ENCODE measurements around the gene EXOC6B. TPM values are rescaled to one million over a fixed set of nuclear protein-coding genes. Genes with fewer than 3 reads are reported as not detected.

The EXOC6B gene
- total RNA-seq, 1 experiment from 2014 or later: 33.7 TPM

DNA sequence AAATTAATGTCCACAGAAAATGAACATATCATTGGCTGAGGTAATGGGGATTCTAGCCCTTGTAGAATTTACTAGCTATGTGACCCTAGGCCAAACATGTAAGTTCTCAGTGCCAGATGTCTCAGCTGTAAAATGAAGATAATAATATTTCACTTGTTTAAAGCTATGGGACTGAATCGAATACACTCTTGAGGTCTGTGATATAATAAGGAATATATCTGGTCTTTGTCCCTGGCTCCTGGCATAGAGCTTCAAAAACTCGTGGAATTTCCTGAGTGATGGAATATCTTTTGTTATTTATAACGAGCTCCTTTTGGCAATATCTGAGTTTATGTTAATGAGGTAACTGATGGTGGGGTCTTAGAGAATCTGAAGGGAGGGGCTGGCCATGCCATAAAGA is 476.8 kb downstream of the EXOC6B start:
- Mint-ChIP-seq H3K9me3 (peaks cover 17% of the 10 kb centered on the region), H3K27me3 (ENCODE audit: low read depth) (no peaks in the 10 kb centered on the region), H3K4me3 (no peak overlapping the region), H3K4me1 (peaks cover 27% of the 10 kb centered on the region), H3K36me3 (peaks cover 15% of the 10 kb centered on the region), H3K27ac (no peak overlapping the region)
- no peak for ATAC-seq
- TF ChIP-seq, protein P1, sequence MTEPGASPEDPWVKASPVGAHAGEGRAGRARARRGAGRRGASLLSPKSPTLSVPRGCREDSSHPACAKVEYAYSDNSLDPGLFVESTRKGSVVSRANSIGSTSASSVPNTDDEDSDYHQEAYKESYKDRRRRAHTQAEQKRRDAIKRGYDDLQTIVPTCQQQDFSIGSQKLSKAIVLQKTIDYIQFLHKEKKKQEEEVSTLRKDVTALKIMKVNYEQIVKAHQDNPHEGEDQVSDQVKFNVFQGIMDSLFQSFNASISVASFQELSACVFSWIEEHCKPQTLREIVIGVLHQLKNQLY (CRISPR knock-in tag; IDR thresholded peaks at IDR 0.05): no peak
- TF ChIP-seq ZNF416 (CRISPR knock-in tag; IDR thresholded peaks at IDR 0.05) (no peak), ATF1 (CRISPR knock-in tag; IDR thresholded peaks at IDR 0.05) (no peak), CDX4 (CRISPR knock-in tag; IDR thresholded peaks at IDR 0.05; ENCODE audit: borderline replicate concordance) (no peak), ZNF138 (CRISPR knock-in tag; conservative IDR thresholded peaks at IDR 0.05) (no peak), IRF2 (CRISPR knock-in tag; IDR thresholded peaks at IDR 0.05; ENCODE audit: borderline replicate concordance, low read depth) (no peak), FOXP4 (CRISPR knock-in tag; IDR thresholded peaks at IDR 0.05) (no peak), ZNF219 (CRISPR knock-in tag; IDR thresholded peaks at IDR 0.05; ENCODE audit: borderline replicate concordance) (no peak), NR1H2 (CRISPR knock-in tag; IDR thresholded peaks at IDR 0.05) (no peak), TCF7 (CRISPR knock-in tag; IDR thresholded peaks at IDR 0.05; ENCODE audit: low read depth) (no peak), RELA (CRISPR knock-in tag; IDR thresholded peaks at IDR 0.05; ENCODE audit: borderline replicate concordance) (no peak), ERG (CRISPR knock-in tag; IDR thresholded peaks at IDR 0.05) (no peak), EMX1 (CRISPR knock-in tag; IDR thresholded peaks at IDR 0.05) (no peak), ZNF396 (CRISPR knock-in tag; IDR thresholded peaks at IDR 0.05; ENCODE audit: borderline replicate concordance) (no peak)
- TF ChIP-seq, protein P2, sequence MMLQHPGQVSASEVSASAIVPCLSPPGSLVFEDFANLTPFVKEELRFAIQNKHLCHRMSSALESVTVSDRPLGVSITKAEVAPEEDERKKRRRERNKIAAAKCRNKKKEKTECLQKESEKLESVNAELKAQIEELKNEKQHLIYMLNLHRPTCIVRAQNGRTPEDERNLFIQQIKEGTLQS (CRISPR knock-in tag; conservative IDR thresholded peaks at IDR 0.05): no peak
- TF ChIP-seq, protein P3, sequence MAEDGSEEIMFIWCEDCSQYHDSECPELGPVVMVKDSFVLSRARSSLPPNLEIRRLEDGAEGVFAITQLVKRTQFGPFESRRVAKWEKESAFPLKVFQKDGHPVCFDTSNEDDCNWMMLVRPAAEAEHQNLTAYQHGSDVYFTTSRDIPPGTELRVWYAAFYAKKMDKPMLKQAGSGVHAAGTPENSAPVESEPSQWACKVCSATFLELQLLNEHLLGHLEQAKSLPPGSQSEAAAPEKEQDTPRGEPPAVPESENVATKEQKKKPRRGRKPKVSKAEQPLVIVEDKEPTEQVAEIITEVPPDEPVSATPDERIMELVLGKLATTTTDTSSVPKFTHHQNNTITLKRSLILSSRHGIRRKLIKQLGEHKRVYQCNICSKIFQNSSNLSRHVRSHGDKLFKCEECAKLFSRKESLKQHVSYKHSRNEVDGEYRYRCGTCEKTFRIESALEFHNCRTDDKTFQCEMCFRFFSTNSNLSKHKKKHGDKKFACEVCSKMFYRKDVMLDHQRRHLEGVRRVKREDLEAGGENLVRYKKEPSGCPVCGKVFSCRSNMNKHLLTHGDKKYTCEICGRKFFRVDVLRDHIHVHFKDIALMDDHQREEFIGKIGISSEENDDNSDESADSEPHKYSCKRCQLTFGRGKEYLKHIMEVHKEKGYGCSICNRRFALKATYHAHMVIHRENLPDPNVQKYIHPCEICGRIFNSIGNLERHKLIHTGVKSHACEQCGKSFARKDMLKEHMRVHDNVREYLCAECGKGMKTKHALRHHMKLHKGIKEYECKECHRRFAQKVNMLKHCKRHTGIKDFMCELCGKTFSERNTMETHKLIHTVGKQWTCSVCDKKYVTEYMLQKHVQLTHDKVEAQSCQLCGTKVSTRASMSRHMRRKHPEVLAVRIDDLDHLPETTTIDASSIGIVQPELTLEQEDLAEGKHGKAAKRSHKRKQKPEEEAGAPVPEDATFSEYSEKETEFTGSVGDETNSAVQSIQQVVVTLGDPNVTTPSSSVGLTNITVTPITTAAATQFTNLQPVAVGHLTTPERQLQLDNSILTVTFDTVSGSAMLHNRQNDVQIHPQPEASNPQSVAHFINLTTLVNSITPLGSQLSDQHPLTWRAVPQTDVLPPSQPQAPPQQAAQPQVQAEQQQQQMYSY (CRISPR knock-in tag; IDR thresholded peaks at IDR 0.05): no peak
- no peak for DNase-seq (ENCODE audit: low spot score)
- ChIA-PET CTCF (interaction anchor here (1.3 to 3.0 kb wide), 2 partner anchors 19 to 23 kb away, joined by 3 to 14 read pairs; no protein-coding TSS in a partner anchor), POLR2A (interaction anchor here (0.5 kb wide), 1 partner anchor 417 kb away, joined by 3 read pairs; no protein-coding TSS in a partner anchor)

GRCh38 chr2:72347081-72347480 is 478.8 kb downstream of the EXOC6B start:
- Mint-ChIP-seq H3K27ac (no peak overlapping the region), H3K36me3 (peaks cover 17% of the 10 kb centered on the region), H3K4me1 (peaks cover 27% of the 10 kb centered on the region), H3K27me3 (ENCODE audit: low read depth) (no peaks in the 10 kb centered on the region), H3K4me3 (no peak overlapping the region), H3K9me3 (peaks cover 20% of the 10 kb centered on the region)
- ChIA-PET CTCF (interaction anchor here (1.0 kb wide), 1 partner anchor 21 kb away, joined by 4 read pairs; no protein-coding TSS in a partner anchor), POLR2A (no interaction called here)
- DNase-seq (ENCODE audit: low spot score) (no peak), ATAC-seq (no peak)
- TF ChIP-seq, protein P4, sequence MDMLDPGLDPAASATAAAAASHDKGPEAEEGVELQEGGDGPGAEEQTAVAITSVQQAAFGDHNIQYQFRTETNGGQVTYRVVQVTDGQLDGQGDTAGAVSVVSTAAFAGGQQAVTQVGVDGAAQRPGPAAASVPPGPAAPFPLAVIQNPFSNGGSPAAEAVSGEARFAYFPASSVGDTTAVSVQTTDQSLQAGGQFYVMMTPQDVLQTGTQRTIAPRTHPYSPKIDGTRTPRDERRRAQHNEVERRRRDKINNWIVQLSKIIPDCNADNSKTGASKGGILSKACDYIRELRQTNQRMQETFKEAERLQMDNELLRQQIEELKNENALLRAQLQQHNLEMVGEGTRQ (CRISPR knock-in tag; IDR thresholded peaks at IDR 0.05): no peak
- TF ChIP-seq RORB (CRISPR knock-in tag; IDR thresholded peaks at IDR 0.05) (no peak), ZNF396 (CRISPR knock-in tag; IDR thresholded peaks at IDR 0.05; ENCODE audit: borderline replicate concordance) (no peak), MAX (CRISPR knock-in tag; IDR thresholded peaks at IDR 0.05) (no peak), ZNF671 (CRISPR knock-in tag; IDR thresholded peaks at IDR 0.05) (no peak), NR2C2 (CRISPR knock-in tag; IDR thresholded peaks at IDR 0.05) (no peak), RELA (CRISPR knock-in tag; IDR thresholded peaks at IDR 0.05; ENCODE audit: borderline replicate concordance) (no peak)
